Measurements from ENCODE around the gene LRIT2. TPM values are rescaled to one million over a fixed set of nuclear protein-coding genes. Genes with fewer than 3 reads are reported as not detected.

The LRIT2 gene
- total RNA-seq, 2 experiments from 2014 or later, result not detected

- no TSS peak for BruUV-seq (replicated peaks)
- Histone ChIP-seq H2AFZ (ENCODE audit: low read length) (no peak overlapping the region), H3K9me2 (ENCODE audit: insufficient read depth, low read length) (no peaks in the 10 kb centered on the region), H3K9me3 (ENCODE audit: low read length) (no peaks in the 10 kb centered on the region), H3K4me1 (ENCODE audit: insufficient read depth, low read length, poor library complexity, severe bottlenecking) (no peaks in the 10 kb centered on the region), H3K79me2 (ENCODE audit: insufficient read depth, low read depth, low read length) (no peaks in the 10 kb centered on the region), H3K36me3 (ENCODE audit: insufficient read depth, low read length) (no peaks in the 10 kb centered on the region), H3K4me3 (ENCODE audit: low read depth, low read length, poor library complexity, severe bottlenecking) (no peak overlapping the region), H3K4me2 (ENCODE audit: low read length) (no peak overlapping the region), H4K20me1 (ENCODE audit: insufficient read depth, low read length) (no peaks in the 10 kb centered on the region), H3K27ac (ENCODE audit: low read depth, low read length, poor library complexity, severe bottlenecking) (no peak overlapping the region)
- intact Hi-C loops (cut with micrococcal nuclease; ENCODE audit: unreplicated experiment), result no loop called here
- TF ChIP-seq EZH2phosphoT487 (IDR thresholded peaks at IDR 0.05; ENCODE audit: borderline replicate concordance, low read depth, low read length) (no peak), CTCF (conservative IDR thresholded peaks at IDR 0.05; ENCODE audit: low read length) (no peak)
- ChIA-PET POLR2A (no interaction called here), CTCF (ENCODE audit: unreplicated experiment) (no interaction called here)
- no peak for DNase-seq (ENCODE audit: low spot score)
Observed at GRCh38 chr10:84190621-84191020, 34.7 kb downstream of the LRIT2 start.

- no peaks in the 10 kb centered on the region for H3K9me3 ChIP-seq (ENCODE audit: low read length)
- no peaks in the 10 kb centered on the region for H3K9me2 ChIP-seq (ENCODE audit: insufficient read depth, low read length)
- no peak overlapping the region for H3K4me2 ChIP-seq (ENCODE audit: low read length)
- no peaks in the 10 kb centered on the region for H3K4me1 ChIP-seq (ENCODE audit: insufficient read depth, low read length, poor library complexity, severe bottlenecking)
- H2AFZ ChIP-seq (ENCODE audit: low read length), result no peak overlapping the region
- H4K20me1 ChIP-seq (ENCODE audit: insufficient read depth, low read length), result no peaks in the 10 kb centered on the region
- H3K27ac ChIP-seq (ENCODE audit: low read depth, low read length, poor library complexity, severe bottlenecking), result no peak overlapping the region
- CTCF ChIA-PET (ENCODE audit: unreplicated experiment), result no interaction called here
- no peak overlapping the region for H3K4me3 ChIP-seq (ENCODE audit: low read depth, low read length, poor library complexity, severe bottlenecking)
- BruUV-seq (replicated peaks), result no TSS peak
- DNase-seq (ENCODE audit: low spot score), result no peak
- no peaks in the 10 kb centered on the region for H3K36me3 ChIP-seq (ENCODE audit: insufficient read depth, low read length)
- no peaks in the 10 kb centered on the region for H3K79me2 ChIP-seq (ENCODE audit: insufficient read depth, low read depth, low read length)
- no peak for TF ChIP-seq EZH2phosphoT487 (IDR thresholded peaks at IDR 0.05; ENCODE audit: borderline replicate concordance, low read depth, low read length)
- no peak for TF ChIP-seq CTCF (conservative IDR thresholded peaks at IDR 0.05; ENCODE audit: low read length)
- intact Hi-C loops (cut with micrococcal nuclease; ENCODE audit: unreplicated experiment), result no loop called here
- POLR2A ChIA-PET, result no interaction called here
Observed at GRCh38 chr10:84188815-84189214, 36.5 kb downstream of the LRIT2 start.

GRCh38 chr10:84185526-84186175 lies 39.7 kb downstream of the LRIT2 start:
- Histone ChIP-seq H3K9me2 (ENCODE audit: insufficient read depth, low read length) (no peaks in the 10 kb centered on the region), H4K20me1 (ENCODE audit: insufficient read depth, low read length) (no peaks in the 10 kb centered on the region), H3K79me2 (ENCODE audit: insufficient read depth, low read depth, low read length) (no peaks in the 10 kb centered on the region), H3K4me1 (ENCODE audit: insufficient read depth, low read length, poor library complexity, severe bottlenecking) (no peaks in the 10 kb centered on the region), H3K4me2 (ENCODE audit: low read length) (no peak overlapping the region), H3K27ac (ENCODE audit: low read depth, low read length, poor library complexity, severe bottlenecking) (no peak overlapping the region), H3K36me3 (ENCODE audit: insufficient read depth, low read length) (no peaks in the 10 kb centered on the region), H2AFZ (ENCODE audit: low read length) (no peak overlapping the region), H3K9me3 (ENCODE audit: low read length) (no peaks in the 10 kb centered on the region), H3K4me3 (ENCODE audit: low read depth, low read length, poor library complexity, severe bottlenecking) (no peak overlapping the region)
- TF ChIP-seq EZH2phosphoT487 (IDR thresholded peaks at IDR 0.05; ENCODE audit: borderline replicate concordance, low read depth, low read length) (no peak), CTCF (conservative IDR thresholded peaks at IDR 0.05; ENCODE audit: low read length) (no peak)
- CTCF ChIA-PET (ENCODE audit: unreplicated experiment), result no interaction called here
- POLR2A ChIA-PET, result no interaction called here
- BruUV-seq (replicated peaks), result no TSS peak
- intact Hi-C loops (cut with micrococcal nuclease; ENCODE audit: unreplicated experiment), result no loop called here
- DNase-seq (ENCODE audit: low spot score), result no peak
